T-helper 2 cell treated with Interferon-gamma antibody and Interleukin-4, amounts not matched to agents 100 ng/mL and 5 ng/mL, for 36 hours (primary cell): ENCODE measurements around the gene MAPK14. TPM values are rescaled to one million over a fixed set of nuclear protein-coding genes. Genes with fewer than 3 reads are reported as not detected.
"Not testable (repeated sequence)": the region's sequence is repeated elsewhere in the genome, so short reads cannot be mapped to it uniquely, and the experiment has no call there.

Source experiments
- intact Hi-C: fragments of 100-400 bp; cut with micrococcal nuclease; formaldehyde crosslinking; loops from one replicate; pipeline ENCODE4 v1.15.1; 2023
- total RNA-seq: library from RNA; stranded (reverse); gene quantifications from 2 replicates; pipeline ENCODE4 v1.2.3, GENCODE V29; 2022

MAPK14 gene
- total RNA-seq, 1 donor from 2014 or later, result 59.7 TPM

DNA sequence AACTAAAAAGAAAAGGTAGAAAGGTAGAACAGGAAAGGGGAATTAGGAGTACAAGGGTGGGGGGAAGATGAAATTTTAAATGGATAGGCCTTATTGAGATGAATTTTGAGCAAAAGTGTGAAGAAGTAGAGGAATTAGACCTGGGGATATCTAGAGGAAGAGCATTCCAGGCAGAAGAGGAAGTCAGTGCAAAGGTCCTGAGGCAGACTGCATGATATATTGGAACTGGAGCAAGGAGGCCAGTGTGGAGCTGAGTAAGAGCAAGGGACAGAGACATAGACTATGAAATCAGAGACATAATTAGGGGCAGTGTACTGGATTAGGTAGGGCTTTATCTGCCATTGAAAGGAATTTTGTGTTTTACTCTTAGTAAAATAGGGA, 40.4 kb downstream of the MAPK14 start:
- intact Hi-C loops, result no loop called here

- intact Hi-C loops, result no loop called here
These were observed 41.0 kb downstream of the MAPK14 start for GRCh38 chr6:36068586-36068985.

- intact Hi-C loops, result no loop called here
These were observed 42.0 kb downstream of the MAPK14 start for GRCh38 chr6:36069573-36069972.

GRCh38 chr6:36070252-36070651, 42.6 kb downstream of the MAPK14 start:
- intact Hi-C loops, result no loop called here

- intact Hi-C loops, result no loop called here
These were observed 43.7 kb downstream of the MAPK14 start for GRCh38 chr6:36071281-36071680.

- intact Hi-C loops, result no loop called here
These were observed 44.1 kb downstream of the MAPK14 start for GRCh38 chr6:36071714-36072113.

DNA sequence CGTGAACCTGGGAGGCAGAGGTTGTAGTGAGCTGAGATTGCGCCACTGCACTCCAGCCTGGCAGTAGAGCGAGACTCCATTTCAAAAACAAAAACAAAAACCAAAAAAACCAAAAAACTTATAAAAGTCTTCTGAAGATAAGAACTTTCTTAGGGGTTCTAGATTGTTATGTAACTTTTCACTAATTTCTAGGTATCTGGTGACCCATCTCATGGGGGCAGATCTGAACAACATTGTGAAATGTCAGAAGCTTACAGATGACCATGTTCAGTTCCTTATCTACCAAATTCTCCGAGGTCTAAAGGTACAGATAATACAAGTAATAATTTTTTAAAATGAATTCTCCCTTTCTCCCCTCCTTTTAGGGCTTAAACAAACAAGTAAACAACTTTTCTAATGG, 45.1 kb downstream of the MAPK14 start:
- intact Hi-C loops, result no loop called here

DNA sequence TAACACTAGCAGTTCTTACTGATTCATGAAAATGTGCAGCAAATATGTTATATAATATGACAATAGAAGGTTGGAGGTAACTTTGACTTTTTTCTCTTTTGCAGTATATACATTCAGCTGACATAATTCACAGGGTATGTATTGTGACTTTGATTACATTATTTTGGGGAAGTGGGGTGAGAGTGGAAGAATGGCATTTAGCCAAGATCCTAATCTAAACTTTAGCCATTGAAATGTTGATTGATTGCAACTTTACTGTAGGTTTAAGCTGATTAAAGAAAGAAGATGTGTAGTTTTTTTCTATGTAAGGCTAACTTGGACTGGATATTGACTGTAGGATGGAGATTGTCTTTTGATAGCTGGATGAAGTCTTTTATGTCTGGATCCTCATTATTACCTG, 46.0 kb downstream of the MAPK14 start:
- intact Hi-C loops, result no loop called here

GRCh38 chr6:36075656-36076055, 48.0 kb downstream of the MAPK14 start:
- intact Hi-C loops, result no loop called here

DNA sequence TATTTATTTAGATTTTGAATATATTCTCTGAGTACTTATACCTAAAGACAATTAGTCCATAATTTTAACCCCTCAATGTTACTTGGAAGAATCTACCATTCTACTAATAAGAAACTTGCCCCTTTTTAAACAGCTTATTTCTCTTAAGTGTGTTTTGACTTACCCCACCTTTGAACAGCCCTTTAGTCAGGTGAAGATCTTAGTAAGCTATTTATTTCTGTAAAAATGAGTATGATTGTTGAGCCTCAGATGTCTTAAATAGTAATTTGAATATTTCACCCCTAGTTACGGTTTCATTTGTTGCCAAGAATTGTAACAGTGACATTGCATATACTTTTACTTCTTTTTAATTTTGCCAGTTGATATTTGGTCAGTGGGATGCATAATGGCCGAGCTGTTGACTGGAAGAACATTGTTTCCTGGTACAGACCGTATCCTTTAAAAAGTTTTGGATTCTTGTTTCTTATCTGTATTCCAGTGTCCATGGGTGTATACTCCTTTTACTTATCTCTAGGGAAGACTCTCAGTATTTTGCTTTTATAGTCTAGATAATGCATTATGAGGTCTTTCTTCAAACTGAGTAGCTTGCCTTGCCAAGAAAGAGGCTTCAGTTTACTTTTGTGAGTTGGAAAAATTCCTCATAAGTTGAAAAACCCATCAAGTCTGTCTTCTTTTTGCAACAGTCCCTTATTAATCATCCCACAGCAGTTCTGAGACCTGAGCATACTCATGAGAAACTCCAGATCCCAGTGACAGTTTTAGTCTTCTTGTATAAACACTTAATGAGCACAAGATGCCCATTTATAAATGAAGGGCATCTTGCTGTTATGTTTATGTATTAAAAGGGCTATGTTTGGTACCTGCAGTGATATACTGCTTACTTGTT, 48.8 kb downstream of the MAPK14 start:
- intact Hi-C loops, result no loop called here

GRCh38 chr6:36078159-36078558, 50.6 kb downstream of the MAPK14 start:
- intact Hi-C loops, result no loop called here

GRCh38 chr6:36079601-36080000, 52.0 kb downstream of the MAPK14 start:
- intact Hi-C loops, result no loop called here

DNA sequence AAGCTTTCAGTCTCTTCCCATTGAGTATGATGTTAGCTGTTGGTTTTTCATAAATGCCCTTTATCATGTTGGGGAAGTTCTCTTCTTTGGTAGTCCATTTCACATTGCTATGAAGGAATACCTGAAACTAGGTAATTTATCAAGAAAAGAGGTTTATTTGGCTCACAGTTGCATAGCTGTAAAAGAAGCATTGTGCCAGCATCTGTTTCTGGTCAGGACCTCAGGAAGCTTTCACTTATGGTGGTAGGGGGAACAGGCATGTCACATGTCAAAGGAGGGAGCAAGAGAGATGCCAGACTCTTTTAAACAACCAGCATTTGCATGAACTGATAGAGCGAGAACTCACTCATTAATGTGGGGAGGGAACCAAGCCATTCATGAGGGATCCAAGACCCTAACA, 54.7 kb downstream of the MAPK14 start:
- intact Hi-C loops, result no loop called here

- intact Hi-C loops, result no loop called here
These were observed 55.8 kb downstream of the MAPK14 start for GRCh38 chr6:36083446-36083845.

DNA sequence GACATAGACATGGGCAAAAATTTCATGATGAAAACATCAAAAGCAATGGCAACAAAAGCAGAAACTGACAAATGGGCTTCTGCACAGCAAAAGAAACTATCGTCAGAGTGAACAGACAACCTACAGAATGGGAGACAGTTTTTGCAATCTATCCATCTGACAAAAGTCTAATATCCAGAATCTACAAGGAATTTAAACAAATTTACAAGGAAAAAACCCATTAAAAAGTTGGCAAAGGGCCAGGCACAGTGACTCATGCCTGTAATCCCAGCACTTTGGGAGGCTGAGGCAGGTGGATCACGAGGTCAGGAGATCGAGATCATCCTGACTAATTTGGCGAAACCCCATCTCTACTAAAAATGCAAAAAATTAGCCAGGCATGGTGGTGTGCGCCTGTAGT, 60.6 kb downstream of the MAPK14 start:
- intact Hi-C loops, result not testable (repeated sequence)

GRCh38 chr6:36089048-36089447, 61.4 kb downstream of the MAPK14 start:
- intact Hi-C loops, result no loop called here

GRCh38 chr6:36094238-36094637, 66.6 kb downstream of the MAPK14 start:
- intact Hi-C loops, result no loop called here

- intact Hi-C loops, result loop anchor here (1.0 kb wide), 2 partner anchors 68 to 101 kb away; partner anchors contain the start of genes BRPF3 and MAPK14
These were observed 67.3 kb downstream of the MAPK14 start for GRCh38 chr6:36094753-36095496.

DNA sequence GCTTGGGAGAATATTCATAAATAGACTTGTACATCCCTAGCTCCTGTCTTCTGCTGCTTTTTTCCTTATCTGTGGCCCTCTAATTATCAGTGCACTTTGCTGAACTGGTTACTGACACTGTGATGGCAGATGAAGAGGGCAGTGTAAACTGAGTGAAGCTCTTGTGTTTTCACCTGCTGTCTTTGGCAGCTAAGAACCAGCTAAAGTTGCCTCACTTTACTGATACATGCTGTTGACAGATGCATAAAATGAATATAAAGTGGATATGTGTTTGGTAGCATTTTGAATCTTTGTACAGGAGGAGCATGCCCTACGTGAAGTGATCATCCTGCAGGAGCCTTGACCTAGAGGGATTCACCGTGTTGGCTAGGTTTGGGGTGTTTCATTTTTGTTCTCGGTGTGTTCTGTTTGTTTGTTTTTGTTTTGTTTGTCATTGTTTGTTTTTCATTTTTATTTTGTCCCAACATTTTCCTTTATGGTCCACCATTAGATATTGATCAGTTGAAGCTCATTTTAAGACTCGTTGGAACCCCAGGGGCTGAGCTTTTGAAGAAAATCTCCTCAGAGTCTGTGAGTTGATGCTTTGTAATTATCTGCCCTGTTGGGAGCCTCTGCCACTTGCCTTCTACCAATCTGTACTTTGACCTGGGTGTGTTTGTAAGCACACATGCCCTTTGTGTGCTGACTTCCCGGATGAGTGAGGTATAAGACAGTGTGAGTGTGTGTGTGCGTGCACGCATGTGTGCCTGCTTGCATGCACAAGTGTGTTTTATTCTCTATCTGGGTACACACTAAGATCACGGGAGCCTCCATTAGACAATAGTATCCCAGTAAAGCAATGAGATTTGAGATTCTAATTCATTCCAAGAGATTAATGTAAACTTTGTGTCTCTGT, 68.1 kb downstream of the MAPK14 start:
- intact Hi-C loops, result loop anchor here (1.0 kb wide), 2 partner anchors 68 to 101 kb away; partner anchors contain the start of genes BRPF3 and MAPK14

DNA sequence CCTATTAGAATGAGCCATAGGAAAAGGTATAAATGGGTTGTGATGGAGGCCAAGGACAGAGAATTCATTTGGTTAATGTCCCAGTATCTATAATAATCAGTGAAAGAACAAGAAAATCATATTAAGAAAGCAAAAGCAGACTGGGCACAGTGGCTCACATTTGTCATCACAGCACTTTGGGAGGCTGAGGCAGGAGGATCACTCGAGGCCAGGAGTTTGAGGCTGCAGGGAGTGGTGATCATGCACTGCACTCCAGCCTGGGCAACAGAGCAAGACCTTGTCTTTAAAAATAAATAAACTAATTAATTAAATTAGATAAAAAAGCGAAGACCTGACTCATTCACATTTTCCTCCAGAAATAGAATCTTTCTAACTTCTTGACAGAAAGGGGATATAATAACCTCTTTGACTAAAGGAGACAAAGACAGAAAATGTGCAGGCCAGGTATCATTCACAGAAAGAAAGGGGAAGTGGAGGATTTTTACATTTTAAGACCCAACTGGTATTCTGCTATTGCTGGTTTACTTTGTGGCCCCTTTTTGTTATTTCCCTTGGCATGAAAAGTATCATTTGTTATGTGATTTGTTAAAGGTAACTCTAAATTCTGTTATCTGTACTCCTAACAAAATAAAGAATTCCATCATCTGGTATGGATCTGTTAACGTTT, 70.8 kb downstream of the MAPK14 start:
- intact Hi-C loops, result no loop called here
